GM19025 (cell line): Measurements from ENCODE around the gene PBX4.
A peak's percentile ranks its signal among the peaks of the same experiment; 100 is the strongest.
"Not testable (repeated sequence)": the region's sequence is repeated elsewhere in the genome, so short reads cannot be mapped to it uniquely, and the experiment has no call there.

ENCODE experiments used
- ATAC-seq: cut with Tn5 transposase; IDR thresholded peaks from one replicate; pipeline ENCODE4 v1.9.1; 2021; ENCODE audit warnings: mild to moderate bottlenecking, low read depth, moderate library complexity; ENCODE audit not compliant: unreplicated experiment

PBX4 gene, protein sequence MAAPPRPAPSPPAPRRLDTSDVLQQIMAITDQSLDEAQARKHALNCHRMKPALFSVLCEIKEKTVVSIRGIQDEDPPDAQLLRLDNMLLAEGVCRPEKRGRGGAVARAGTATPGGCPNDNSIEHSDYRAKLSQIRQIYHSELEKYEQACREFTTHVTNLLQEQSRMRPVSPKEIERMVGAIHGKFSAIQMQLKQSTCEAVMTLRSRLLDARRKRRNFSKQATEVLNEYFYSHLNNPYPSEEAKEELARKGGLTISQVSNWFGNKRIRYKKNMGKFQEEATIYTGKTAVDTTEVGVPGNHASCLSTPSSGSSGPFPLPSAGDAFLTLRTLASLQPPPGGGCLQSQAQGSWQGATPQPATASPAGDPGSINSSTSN

GRCh38 chr19:19618219-19619051 is at the start of gene PBX4:
TSS of gene PBX4 (minus strand) at chr19:19618687. CDS start at chr19:19618629, 58 bp downstream.
- peak; percentile 97 for ATAC-seq

GRCh38 chr19:19665420-19665948 is 47.0 kb upstream of the PBX4 start:
- ATAC-seq = not testable (repeated sequence)

GRCh38 chr19:19663256-19664120 is 45.0 kb upstream of the PBX4 start, which contains the start of gene ATP13A1:
TSS of gene ATP13A1 (minus strand) at chr19:19663676. CDS start at chr19:19663666, 10 bp downstream.
- peak; percentile 67 for ATAC-seq

GRCh38 chr19:19662871-19663255 is 44.4 kb upstream of the PBX4 start:
- ATAC-seq = no peak

- no peak for ATAC-seq
Measured at GRCh38 chr19:19662344-19662743, 43.9 kb upstream of the PBX4 start.

DNA sequence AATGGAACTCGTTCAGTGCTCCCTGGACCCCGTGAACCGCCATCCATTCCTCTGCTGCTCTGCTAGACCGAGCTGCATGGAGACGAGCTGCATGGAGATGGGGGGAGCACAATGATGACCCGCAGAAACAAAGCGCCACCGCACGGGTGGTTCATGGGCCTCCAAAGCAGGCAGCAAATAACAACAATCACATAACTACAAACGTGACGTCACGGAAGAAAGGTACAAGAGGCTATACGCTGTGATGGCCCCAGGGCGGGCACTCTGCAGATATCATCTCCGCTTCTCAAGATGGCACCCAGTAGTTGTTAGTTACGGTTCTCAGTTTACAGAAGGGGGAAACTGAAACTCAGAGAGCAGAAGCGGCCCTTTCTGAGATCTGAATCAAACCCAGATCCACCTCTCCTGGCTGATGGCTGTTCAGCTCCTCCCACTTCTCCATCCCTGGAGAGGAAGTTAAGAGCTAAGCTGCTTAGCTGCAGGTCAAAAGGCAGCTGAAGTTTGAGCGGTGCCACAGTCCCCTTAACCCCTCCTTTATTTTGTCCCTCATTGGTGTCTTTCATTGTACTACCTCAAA is 43.3 kb upstream of the PBX4 start:
- peak; percentile 40 for ATAC-seq

- no peak for ATAC-seq
Measured at GRCh38 chr19:19661141-19661674, 42.7 kb upstream of the PBX4 start.

DNA sequence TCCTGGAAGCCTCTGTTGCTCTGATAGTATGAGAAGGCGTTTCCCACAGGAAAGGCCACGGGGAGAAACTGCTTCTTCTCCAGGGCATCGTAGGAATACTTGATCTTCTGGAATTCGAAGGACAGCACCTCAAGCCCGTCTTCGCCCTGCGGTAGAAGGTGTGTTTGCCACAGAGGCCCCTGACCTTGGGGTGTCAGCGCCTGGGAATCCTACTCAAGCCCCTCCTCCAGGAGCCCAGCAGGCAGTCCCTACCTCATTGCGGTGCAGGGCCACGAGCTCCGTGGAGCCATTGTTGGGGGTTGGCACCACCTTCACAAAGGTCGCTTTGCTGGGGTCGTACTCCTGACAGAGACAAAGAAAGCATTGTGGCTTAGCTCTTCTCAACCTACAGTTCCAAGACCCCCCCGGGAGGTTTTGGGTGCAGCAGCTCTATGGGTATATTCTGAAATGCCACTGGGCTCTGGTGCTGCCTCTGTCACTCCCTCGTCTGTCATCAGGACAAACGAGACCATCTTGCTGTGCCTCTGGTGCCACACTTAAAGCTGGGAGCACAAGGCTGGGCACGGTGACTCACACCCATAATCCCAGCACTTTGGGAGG is 41.3 kb upstream of the PBX4 start:
- ATAC-seq = no peak

DNA sequence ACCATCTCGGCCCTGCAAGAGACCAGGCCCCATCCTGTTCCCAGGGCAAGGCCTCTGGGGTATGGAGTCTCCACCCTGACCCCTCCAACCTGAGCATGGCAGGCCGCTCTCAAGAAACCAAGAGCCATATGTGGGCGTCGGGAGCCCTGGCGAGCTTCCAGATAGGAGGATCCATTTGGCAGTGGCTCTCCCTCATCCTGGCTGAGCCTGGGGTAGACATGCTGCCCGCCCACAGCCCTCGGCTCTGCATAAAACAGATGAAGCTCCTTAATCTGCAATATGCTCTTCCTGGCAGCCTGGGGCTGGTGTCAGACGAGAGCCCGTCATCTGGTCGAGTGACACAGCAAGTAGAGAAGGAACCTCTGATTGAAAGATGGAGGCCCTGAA is 38.9 kb upstream of the PBX4 start:
- no peak for ATAC-seq

DNA sequence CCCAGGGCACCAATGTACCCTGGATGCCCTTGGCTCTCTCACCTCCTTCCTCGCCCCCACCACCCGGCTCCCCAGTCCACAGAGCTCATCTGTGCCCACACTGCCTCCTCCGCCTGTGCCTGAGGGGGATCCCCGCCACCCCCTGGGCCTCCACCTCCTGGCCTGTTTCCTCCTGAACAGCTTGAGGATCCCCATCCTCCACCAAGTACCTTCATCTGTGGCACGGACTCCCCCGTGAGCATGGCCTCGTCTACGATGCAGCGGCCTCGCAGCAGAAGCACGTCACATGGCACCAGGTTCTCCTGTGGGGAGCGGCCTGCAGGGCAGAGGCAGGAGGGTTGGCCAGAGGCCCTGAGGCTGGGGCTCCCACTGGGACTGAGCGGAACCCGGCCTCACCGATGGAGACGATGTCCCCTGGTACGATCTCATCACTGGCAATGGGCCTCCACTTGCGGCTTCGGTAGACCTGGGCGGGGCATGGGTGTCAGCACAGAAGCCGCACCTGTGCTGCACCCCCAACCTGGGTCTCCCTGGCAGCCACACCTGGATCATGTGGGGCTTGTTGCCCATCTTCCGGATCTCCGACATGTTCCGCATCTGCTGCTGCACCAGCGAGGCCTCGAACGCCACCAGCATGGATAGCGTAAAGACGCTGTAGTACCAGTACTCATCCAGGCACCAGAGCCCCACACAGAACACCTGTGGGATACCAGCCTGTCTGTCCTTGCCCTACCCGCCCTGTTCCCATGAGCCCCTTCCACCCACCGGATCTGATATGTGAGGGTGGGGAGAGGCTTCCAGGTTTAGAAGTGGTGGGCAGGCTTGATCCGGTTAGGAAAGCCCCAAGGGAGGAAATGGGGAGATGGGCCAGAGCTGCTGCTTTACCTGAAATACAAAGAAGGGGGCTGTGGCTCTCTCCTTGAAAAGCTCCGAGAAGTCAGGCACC is 38.2 kb upstream of the PBX4 start:
- ATAC-seq = no peak

- ATAC-seq = no peak
Measured at GRCh38 chr19:19655641-19656343, 37.3 kb upstream of the PBX4 start.

DNA sequence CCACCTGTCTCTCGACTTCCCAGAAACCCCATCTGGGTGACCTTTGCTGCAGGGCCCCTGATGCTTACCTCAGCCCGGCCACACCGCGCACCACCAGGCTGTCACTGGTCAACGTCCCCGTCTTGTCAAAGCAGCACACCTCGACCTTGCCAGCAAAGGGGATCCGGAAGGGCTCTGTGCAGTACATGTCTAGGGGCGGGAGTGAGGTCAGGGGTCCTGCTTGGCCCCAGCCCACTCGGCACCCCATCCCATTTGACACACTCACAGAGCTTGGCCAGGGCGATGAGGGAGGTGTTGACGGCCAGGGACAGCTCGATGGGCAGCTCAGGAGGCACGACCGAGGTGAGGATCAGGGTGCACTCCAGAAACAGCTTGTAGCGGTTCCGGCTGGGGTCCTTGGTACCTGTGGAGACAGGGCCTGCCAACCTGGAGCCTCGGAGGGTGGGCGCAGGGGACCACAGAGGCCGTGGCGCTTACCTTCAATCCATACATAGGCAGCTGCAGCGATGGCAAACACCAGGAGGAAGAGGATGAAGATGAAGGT is 36.6 kb upstream of the PBX4 start:
- no peak for ATAC-seq

DNA sequence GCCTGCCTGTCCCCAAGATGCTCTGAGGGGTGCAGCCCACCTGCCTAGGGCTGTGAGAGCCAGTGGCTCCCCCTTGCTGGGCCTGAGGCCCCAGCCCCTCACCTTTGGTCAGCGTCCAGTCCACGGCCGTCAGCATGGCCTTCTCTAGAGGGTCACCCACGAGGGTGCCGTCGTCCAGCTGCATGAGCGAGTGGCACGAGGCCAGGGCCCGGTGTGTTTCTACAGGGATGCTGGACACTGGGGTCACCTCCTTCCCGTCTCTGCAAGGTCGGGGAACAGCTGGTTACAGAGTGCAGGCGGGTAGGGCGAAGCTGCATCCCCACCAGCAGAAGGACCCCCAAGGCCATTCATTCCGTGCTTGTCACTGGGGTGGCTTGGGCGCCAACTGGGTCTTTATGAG is 36.0 kb upstream of the PBX4 start:
- no peak for ATAC-seq

GRCh38 chr19:19653597-19654147 is 35.2 kb upstream of the PBX4 start:
- ATAC-seq = no peak

DNA sequence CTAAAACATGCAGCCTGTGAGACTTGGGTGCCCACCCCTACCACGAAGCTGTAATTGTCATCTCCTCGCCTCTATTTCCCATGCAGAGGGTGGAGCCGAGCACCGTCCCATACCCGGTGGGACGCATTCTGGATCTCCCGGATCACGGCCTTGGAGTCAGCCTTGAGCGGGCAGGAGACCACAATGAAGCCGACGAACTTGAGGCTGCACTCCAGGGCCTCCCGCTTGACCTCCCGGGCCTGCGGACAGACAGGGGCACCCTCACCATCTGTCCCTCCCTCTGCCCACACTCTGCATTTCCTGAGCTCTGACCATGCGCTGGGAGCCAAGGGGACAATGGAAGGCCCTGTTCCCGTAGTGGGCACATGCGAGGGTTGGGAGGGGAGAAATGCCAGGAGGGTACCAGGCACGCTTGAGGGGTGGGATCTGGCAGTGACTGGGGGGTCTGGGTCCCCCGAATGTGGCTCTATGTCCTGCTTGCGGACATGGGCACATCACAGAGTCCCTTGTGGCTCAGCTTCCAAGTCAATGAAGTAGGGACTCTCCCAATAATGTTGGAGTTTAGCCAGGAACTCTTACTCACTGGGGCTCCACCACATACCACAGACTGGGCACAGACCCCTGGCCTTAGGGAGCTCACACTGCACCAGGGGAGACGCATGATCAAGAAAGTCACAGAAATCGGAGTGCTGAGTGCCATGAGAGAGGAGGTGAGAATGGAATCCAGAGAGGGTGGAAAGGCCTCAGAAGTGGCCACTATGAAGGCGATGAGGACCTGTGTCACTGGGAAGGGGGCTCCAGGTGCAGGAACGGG is 34.2 kb upstream of the PBX4 start:
- ATAC-seq = no peak

GRCh38 chr19:19651076-19651475 is 32.6 kb upstream of the PBX4 start:
- no peak for ATAC-seq
